Fibroblast of skin of right biceps (primary cell): ENCODE data around the gene PER1.

Experiments
- DNase-seq: peaks from one replicate; pipeline ENCODE4 v3.0.0-alpha.2; 2013

PER1 gene

DNA sequence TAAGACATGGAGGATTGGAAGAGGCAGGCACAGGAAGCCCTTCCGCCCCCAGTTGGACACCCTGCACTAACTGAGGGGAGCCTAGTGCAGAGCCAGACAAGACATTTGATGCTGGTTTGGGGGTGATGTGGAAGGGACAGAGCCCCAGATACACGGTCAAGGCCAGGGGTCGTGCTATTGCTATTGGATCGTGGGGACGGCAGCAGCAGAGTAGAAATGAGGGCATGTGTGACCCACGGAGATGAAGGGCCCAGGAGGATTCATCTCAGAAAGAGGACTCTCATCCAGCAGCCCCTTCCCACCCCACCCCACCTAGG, 12.6 kb upstream of the PER1 start:
- DNase-seq, result no peak

DNA sequence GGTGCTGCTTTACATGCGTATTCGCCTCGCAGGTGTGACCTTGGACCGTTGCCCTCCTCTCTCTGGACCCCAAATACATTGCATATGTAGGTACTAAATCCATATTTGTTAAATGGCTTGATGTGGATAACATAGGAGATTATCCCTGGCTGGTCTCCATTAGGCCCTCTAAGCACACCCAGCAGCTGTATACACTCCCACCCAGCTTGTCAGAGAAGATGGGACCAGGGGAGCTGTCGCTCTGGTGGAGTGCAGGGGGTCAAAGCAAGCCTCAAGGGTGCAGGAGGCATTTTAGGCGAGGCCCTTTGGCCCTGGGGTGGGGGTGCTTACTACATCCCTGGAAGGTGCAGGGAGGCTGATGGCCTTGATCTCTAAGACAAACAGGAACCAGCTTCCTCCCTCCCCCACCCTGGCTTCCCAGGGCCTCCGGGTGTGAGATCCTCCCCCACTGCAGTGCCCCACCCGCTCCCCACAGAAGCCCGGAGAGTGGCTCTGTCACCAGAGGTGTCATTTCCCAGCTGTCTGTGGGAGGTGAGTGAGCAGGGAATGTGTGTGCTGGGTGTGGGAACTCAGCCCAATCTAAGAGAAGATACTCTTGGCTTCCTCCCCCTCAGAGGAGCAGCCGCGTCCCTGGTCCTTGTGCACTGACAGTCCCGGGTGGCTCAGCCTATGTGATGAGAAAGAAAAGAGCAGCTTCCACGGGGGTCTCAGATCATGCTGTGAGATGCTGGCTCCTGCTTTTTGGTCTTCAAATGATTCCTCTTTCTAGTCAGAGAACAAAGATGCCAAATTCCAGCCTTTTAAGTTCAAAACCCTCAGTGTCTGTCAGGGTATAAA, 12.0 kb upstream of the PER1 start:
- DNase-seq, result peak; percentile 70

DNA sequence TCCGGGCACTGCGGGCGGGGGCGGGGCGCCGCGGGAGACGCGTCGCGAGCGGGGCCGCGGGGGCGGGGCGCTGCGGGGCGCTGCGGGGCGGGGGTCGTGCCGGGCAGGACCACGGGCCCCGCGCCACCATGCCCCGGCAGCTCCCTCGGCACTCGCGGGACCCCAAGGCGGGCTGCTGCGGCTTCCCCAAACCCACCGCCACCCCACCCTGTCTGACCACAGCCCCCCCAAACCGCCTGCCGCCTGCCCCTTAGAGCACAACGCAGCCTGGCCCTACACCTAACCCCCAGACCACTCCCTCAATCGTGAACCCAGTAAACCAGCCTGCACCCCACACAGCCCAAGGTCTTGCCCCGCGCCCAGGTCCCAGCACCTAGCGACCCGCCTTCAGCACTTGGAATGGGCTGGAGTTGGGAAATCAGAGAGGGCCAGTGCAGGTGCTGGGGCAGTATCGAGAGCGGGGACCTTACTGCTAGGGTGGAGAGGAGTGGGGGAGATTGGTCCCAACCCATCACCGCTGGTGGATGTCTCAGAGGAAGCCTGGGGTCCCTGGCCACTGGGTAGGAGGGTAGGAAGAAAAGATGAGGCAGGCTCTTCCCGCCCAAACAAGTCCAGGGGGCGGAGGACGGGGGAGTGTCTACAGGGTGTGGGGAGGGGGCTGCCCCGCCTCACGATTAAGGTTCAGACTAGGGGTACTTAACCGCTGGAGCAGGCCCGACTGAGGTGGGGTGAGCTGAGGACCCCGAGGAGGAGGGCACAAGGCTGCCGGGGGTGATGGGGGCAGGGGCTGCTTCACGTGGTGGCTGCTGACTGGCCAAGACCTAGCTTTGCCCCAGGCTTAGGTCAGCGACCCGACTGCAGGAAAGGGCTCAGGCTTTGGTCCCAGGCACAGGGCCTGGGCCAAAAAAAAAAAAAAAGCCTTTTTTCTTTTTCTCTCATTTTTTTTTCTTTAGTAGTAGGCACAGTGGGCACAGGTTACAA, 11.1 kb upstream of the PER1 start:
- no peak for DNase-seq

DNA sequence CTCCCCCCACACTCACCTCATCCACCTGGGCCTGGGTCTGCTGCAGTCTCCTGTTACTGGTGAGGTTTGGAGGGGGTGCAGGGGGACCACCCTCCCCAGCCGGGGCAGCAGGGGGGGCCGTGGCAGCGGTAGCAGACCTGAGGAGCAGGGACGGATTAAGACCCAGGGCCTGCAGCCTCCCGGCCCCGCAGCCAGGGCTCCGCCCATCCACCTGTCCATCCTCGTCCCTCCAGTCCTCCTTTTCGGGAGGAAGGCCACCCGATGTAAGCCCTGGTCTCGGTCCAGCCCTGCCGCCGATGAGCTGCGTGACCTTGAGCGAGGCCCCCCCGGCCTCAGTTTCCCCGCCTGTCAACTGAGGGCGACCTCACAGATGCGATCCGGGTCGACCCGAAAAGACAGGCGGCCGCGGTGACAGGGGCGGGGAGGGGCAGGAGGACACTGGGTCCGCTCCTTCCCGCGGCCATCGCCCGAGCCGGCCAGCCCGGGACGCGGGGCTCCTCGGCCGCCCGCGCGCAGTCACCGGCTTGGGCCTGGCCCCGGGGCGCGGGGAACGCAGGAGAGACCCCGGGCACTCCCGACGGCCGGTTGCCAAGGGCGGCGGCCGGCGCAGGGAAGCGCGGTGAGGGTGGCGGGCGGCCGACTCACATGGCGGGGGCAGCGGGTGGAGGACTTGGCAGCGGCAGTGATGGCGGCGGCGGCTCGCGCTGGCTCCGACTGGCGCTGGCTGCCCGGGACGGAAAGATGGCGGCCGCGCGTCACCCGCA, 10.2 kb upstream of the PER1 start, which contains the start of gene VAMP2:
VAMP2 (minus strand) TSS at position 716 of the 764 bp plus-strand sequence; CDS start at position 647, 69 bp downstream.
- peak; percentile 77 for DNase-seq

DNA sequence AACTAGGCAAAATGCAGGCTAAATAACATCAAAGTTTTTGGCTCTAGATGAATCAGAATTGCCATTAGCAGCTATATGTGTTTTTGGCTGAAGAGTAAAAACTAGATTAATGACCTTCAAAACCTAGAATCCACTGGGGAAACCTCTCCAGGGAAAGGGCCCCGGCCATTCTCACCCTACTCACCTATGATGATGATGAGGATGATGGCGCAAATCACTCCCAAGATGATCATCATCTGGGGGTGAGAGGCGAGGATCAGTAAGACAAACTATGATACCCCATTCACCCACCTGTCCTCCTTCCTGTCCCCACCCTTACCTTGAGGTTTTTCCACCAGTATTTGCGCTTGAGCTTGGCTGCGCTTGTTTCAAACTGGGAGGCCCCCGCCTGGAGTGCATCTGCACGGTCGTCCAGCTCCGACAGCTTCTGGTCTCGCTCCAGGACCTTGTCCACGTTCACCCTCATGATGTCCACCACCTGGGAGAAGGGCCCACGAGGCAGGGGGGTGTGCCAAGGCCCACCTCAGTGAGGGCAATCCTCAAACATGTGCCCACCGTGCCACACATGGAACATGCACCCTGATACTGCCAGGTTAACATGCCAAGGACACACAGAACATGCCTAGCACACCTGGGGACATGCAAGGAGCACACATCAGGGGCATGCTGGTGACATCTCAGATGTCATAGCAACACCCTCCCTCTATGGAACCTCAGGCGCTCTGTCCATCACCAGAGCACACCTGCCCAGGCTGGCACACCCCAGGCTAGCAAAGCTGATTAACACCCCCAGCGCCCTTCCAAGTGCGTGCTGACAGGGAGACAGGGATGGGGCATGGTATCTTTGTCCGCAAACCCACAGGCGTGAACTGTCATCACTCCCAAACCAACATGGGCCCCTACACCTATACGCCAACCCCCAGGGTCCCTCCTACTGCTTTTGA, 9.4 kb upstream of the PER1 start:
- DNase-seq, result no peak

DNA sequence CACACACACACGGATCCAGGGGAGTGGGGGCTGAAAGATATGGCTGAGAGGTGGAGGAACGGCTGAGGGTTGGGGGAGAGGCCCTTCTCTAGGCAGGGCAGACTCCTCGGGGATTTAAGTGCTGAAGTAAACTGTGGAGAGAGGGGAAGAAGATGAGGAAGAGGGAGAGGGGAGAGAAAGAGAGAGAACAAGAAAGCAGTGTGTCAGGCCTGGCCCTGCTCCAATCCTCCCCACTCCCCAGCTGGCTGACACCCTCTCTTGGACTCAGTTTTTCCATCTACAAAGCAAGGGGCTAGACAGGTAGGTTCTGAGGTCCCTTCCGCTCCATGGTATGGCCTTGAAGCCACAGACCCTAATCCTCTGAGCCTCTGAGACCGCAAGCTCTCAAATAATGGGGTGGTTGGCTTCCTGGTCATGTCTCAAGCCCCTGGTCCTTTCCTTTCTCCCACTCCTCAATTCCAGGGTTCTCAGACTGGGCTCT, 8.6 kb upstream of the PER1 start:
- DNase-seq, result no peak

DNA sequence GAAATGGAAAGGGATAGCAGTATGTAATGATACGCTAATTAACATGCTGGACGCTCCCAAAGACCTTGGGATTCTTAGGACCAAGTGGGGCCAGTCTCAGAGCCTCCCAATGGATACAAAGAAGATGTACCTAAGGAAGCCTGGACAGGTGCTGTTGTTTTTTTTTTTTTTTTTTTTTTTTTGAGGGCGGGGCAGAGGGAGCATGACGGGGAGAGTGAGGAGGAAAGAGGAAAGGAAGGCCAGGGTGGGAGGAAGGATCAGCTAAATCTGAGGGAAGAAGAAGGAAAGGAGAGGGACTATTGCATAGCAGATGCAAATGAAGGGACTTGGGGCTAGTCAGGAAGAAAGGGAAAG, 8.0 kb upstream of the PER1 start:
- DNase-seq, result no peak

DNA sequence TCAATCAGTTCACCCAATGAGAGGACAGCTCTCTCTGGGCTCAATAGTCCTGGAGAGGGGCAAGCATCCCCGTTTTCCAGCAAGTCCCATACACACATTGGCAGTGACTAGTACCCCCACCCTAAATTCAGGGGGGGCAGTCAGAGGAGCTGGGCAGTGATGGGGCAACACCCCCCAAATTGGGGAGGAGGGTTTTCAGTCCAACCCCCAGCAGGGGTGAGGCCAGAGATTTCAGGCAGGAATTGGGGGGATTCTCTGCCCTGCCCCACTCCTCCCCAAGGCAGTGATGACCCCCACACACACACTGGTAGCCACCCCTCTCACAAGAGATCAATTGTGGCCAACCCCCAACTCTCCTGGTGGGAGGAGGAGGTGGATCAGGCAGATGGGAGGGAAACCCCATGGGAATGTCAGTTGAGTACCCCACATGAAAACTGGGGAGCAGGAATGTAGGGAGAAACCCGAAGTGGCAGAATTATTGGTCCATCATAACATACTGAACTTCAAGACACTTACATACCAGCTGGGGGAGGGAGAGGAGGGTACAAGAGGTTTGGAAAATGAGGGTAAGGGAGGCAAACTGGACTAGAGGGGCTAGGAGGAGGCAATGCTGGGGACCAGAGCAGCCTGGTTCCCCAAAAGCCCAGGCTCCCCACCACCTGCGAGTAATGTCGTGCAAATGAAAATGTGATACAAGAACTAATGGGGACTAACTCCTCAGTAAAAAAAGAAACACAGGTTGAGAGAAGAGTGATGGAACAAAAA, 7.4 kb upstream of the PER1 start:
- no peak for DNase-seq

DNA sequence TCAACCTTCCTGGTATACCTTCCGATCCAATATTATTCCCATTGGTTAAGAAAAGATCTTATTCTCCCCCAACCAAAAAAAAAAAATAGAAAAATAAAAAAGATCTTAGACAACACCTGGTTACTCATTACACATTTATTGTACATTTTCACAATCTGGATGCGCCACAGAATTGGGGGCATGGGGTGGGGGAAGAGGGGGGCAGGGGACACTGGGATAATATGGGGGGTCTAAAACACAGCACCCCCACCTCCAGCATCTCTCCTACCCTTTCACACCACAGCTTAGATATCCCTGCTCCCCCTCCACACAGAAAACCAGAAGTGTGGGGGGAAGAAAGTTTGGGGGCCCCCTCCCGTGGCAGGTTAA, 6.8 kb upstream of the PER1 start:
- DNase-seq, result no peak

DNA sequence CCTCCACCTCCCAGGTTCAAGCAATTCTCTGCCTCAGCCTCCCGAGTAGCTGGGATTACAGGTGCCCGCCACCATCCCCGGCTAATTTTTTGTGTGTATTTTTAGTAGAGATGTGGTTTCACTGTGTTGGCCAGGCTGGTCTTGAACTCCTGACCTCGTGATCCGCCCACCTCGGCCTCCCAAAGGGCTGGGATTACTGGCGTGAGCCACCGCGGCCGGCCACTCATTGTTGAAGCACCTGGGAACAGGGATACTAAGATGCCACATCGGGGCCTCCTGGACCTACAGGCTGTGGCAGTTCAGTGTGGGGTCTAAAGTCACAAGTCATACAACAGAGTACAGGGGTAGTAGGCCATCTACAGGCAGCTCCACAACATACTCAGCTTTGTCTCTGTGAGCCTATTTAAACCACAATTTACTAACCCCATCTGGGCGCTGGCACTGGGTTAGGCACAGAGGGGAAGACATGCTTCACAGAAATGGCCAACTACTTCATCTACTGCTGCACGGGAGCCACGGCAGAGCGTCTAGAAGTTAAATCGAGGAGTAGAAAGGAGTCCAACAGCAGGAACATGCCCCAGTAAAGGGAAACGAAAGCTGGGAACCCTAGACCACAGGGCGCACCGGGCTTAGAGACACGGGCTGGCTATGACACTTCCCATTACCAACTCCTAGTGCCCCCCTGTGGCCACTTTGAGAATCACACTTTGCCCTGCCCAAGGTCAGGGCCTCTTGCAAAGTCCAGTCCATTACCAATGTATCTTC, 6.2 kb upstream of the PER1 start:
- DNase-seq, result peak; percentile 79

DNA sequence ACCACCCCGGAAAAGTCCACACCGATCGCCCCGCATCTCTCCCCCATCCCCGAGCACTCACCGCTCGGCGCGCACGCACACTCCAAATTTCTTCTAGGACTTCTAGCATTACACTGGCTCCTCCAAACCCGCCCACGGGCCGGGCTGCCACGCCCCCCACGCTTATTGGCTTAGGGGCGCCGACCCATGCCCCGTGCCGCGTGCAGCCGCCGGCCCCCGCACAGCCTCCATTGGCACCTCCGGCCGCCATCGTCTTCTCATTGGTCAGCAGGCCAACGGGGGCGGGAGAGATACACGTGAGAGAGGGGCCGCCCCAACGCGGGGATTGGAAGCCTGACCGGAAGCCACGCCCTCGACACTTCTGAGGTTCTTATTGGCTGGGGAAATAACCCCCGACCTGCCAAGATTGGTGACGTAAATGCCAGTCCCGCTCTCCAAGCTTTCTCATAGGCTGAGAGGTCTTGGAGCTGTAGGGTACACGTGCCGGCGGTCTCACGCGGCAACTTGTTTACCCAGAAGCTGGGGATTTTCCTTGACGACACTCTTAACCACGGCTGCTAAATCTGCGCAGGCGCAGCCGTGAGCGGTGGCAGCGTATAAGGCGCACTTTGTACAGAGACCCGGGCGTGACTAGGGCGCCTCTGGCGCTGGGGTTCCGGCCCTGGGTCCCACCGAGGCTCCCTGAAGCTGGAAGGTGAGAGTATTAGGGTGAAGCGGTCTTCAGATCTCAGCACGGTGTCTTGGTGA, 4.2 kb upstream of the PER1 start:
- peak; percentile 100 for DNase-seq

DNA sequence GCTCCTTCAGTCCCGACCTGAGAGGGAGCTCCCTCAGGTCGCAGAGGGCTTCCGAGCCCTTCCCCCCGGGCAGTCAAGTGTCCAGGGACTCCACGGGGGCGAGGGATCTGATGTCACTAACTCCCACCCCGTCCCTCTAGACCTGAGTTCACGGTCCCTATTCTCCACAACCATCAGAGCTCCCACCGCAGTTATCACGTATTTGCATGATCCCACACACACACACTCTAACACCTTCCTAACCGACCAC, 3.7 kb upstream of the PER1 start:
- DNase-seq, result no peak

DNA sequence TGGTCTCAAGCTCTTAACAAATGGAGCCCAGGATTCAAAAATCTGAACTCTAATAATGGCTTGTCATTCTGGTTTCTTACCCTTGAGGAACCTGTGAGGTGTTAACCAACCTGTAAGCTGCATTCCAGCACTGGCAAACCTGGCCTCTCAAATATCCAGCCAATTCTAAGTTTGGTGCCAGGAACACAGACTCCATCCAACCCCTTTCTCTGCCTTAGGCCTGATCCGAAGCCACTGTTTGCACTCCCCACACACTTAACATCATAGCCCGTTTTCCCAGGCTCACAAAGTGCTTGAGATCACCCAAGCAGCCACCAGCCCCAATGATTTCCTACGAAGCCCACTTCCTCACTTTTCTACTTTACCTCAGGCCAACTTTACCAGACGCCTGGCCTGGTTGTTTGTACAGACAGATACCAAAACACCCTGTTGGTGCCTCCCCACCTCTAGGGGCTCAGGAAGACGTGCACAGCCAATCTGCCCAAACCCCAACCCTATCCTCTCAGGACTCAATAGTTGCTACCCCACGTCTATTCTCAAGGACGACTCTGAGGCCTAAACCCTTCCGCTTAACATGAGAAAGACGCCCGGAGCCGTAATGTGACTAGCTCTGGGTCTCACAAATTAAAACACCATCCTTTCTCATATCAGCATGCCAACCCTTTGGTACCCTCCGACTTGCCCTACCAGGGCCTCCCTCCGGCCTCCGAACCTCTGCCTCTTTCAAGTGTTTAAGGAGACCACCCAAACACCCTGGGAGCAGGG, 3.2 kb upstream of the PER1 start:
- DNase-seq, result no peak

DNA sequence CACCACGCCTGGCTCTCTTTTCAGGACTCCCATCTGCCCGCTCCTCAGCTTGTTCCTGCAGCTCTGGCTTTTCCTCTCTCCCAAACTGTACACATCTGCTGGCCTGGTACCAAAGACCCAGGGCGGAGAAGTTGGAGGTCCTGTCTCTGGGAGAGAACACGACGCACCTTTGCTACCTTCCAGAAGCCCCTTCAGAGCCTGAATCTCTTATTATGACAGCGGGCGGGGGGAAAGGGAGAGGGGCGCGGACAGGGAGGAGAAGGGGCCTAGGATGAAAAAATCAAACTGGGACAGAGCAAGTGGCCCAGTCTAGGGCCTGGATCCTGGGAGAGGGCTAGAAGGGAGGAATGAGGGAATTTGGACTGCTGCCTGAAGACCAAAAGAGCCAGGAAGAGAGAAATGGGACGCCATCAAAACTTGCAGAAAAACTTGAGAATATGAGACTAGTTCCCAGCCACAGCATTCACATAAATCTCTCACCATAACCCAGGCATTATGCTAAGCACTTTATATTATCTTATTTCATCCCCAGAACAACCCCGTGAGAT, 2.5 kb upstream of the PER1 start:
- DNase-seq, result no peak

DNA sequence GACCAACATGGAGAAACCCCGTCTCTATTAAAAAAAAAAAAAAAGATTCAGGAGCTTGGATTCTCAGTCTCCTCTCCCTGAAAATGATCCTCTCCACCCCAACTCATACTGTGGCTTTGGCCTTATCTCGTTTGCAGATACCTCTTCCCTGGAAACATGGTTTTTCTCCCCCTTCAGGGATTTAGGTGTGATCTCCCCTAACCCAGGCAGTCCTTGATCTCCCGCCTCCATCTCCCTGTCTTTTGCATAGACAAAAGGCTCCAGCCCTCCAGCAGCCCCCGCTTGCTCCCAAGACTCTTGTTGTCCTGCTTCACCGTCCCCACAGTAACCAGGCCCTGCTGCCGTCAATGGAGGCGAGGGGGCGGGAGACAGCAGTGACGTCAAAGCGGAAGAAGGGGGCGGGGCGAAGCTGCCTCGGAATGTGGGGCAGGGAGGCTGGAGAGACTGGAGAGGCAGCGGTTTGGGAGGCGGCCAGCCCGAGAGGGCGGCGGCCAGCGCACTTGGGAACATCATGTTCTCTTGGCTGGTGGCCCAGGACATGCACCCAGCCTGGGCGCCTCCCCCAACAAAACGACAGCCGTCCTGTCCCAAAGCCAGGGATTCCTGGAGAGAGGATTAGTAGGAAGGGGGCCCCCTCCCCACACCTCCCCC, 1.9 kb upstream of the PER1 start:
- peak; percentile 99 for DNase-seq

DNA sequence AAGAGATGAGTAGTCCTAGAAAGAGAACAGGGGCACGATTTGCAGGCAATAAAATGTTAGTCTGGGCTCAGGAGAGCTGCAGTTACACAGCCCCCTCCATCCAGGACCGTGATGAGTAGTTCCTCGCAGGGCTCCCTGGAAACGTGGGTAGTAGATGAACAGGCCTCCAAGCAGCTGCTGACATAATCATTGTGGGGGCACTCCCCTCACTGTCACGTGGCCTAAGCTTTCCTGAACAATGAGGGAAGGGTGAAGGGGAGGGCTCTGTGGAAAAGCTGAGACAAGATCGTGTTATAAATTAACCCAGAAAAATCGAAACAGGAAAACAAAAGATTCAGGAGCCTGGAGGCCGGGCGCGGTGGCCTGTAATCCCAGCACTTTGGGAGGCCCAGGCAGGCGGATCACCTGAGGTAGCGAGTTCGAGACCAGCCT, 1.3 kb upstream of the PER1 start:
- peak; percentile 98 for DNase-seq

DNA sequence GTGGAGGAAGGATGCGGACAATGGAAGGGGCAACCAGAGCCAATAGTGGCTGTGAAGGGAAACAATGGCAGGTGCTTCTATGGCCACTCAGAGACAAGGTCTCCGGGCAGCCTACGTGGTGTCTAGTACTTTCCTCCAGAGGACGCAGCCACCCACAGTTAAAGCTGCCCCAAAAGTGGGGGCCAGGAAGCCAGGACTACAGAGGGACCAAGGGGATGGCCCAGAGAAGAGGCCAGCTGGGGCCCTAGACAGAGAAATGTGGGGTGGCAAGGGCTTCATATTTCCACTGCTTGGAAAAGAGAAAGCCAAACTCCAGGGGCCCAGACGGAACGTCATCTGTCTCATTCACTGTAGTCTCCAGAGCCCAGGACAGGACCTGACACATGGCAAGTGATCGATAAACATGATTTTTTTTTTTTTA, 837 bp upstream of the PER1 start:
- peak; percentile 27 for DNase-seq

DNA sequence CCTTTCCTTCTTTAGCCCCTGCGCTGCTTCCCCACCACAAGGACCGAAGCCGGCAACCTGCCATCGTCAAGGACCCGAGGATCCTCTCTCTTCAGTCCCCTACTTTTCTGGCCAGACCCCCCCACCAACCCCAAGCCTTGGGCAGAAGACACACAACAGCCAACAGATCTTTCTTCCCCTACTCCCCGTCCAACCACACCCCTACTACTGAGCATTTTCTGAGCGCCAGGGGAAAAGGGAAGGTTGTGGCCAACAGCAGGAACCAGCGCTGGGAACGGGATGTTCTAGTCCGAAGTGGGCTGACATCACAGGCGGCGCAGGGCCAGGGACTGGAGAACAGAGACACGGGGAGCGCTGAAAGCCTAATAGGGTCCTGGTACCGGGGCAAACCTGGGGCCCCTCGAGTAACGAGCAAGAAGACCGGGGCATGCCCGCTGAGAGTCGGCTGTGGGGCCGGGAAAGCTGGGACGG, 528 bp downstream of the PER1 start:
- peak; percentile 63 for DNase-seq
